HUES64 (cell line): ENCODE results near the gene FSTL3.

Experiments
- H3K27ac ChIP-seq: 2 replicates; pipeline ENCODE4 v1.7.0; 2013; ENCODE audit warnings: low read depth, low read length, inconsistent platforms
- H3K27me3 ChIP-seq: 2 replicates; pipeline ENCODE4 v1.6.1; 2013; ENCODE audit warnings: mild to moderate bottlenecking, low read length; ENCODE audit not compliant: insufficient read depth
- H3K36me3 ChIP-seq: 2 replicates; pipeline ENCODE4 v1.6.1; 2013; ENCODE audit warnings: mild to moderate bottlenecking, low read length; ENCODE audit not compliant: insufficient read depth
- H3K4me1 ChIP-seq: 2 replicates; pipeline ENCODE4 v1.6.1; 2013; ENCODE audit warnings: mild to moderate bottlenecking, low read length, moderate library complexity; ENCODE audit not compliant: insufficient read depth
- H3K4me3 ChIP-seq: 2 replicates; pipeline ENCODE4 v1.5.1; 2013; ENCODE audit warnings: mild to moderate bottlenecking, low read length, moderate library complexity
- H3K9ac ChIP-seq: 2 replicates; pipeline ENCODE4 v1.6.1; 2013; ENCODE audit warnings: mild to moderate bottlenecking, low read depth, low read length
- H3K9me3 ChIP-seq: 2 replicates; pipeline ENCODE4 v1.6.1; 2013; ENCODE audit warnings: low read depth, low read length; ENCODE audit not compliant: insufficient read depth
- WGBS: fragments of 150-250, 120-280 bp; methylation state at CpG from one replicate; pipeline ENCODE4 v1.1.7; 2013; ENCODE audit warnings: missing lambda C conversion rate; 5-methylcytosine and 5-hydroxymethylcytosine counted together

The FSTL3 gene

GRCh38 chr19:646779-647565 is 29.2 kb upstream of the FSTL3 start:
- H3K27me3 ChIP-seq, result no peaks in the 10 kb centered on the region
- WGBS, result 96% methylated on average over 47 of the region's 48 CpGs
- H3K36me3 ChIP-seq, result peaks cover 61% of the 10 kb centered on the region
- H3K9ac ChIP-seq, result no peak overlapping the region
- no peak overlapping the region for H3K4me3 ChIP-seq
- H3K4me1 ChIP-seq, result no peaks in the 10 kb centered on the region
- no peaks in the 10 kb centered on the region for H3K9me3 ChIP-seq
- H3K27ac ChIP-seq, result no peak overlapping the region

DNA sequence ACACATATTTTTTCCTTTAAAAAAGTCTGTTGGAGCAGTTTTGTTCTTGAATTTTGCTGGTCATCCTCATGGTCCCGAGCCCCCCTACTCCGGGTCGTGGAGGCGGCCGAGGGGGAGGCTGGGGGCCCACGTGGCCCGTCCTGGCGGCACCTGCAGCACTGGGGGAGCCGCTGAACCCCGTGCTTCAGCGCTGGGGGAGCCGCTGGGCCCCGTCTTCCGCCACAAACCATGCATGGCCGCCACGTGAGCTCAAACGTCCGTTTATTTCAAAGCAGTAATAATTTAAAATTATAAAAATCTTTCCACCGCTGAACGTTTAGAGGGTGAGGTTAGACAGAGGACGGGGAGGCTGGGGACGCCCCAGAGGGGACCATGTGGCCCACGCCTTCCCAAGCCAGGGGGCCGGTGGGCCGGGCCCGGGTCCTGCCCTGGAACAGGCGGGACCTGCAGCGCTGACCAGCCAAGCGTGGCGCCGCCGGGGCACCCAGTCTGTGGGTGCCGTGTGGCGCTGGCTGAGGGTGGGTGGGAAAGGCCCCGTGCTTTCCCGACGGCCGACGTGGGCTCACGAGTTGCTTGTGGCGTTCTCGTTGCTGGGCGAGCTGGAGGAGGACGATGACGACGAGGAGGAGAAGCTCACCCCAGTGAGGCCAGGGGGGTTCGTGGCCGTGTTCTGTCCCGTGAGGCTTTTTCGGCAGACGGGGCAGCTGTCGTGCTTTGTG is 28.5 kb upstream of the FSTL3 start:
- 97% methylated on average over 50 of the region's 52 CpGs for WGBS
- Histone ChIP-seq H3K27me3 (no peaks in the 10 kb centered on the region), H3K36me3 (peaks cover 69% of the 10 kb centered on the region), H3K4me3 (no peak overlapping the region), H3K9me3 (no peaks in the 10 kb centered on the region), H3K27ac (no peak overlapping the region), H3K9ac (no peak overlapping the region), H3K4me1 (no peaks in the 10 kb centered on the region)

GRCh38 chr19:648305-648704 is 27.9 kb upstream of the FSTL3 start:
- H3K27me3 ChIP-seq, result no peaks in the 10 kb centered on the region
- no peaks in the 10 kb centered on the region for H3K9me3 ChIP-seq
- no peak overlapping the region for H3K27ac ChIP-seq
- H3K4me3 ChIP-seq, result no peak overlapping the region
- 94% methylated on average over 29 of the region's 29 CpGs for WGBS
- H3K9ac ChIP-seq, result no peak overlapping the region
- H3K4me1 ChIP-seq, result no peaks in the 10 kb centered on the region
- H3K36me3 ChIP-seq, result peaks cover 74% of the 10 kb centered on the region

DNA sequence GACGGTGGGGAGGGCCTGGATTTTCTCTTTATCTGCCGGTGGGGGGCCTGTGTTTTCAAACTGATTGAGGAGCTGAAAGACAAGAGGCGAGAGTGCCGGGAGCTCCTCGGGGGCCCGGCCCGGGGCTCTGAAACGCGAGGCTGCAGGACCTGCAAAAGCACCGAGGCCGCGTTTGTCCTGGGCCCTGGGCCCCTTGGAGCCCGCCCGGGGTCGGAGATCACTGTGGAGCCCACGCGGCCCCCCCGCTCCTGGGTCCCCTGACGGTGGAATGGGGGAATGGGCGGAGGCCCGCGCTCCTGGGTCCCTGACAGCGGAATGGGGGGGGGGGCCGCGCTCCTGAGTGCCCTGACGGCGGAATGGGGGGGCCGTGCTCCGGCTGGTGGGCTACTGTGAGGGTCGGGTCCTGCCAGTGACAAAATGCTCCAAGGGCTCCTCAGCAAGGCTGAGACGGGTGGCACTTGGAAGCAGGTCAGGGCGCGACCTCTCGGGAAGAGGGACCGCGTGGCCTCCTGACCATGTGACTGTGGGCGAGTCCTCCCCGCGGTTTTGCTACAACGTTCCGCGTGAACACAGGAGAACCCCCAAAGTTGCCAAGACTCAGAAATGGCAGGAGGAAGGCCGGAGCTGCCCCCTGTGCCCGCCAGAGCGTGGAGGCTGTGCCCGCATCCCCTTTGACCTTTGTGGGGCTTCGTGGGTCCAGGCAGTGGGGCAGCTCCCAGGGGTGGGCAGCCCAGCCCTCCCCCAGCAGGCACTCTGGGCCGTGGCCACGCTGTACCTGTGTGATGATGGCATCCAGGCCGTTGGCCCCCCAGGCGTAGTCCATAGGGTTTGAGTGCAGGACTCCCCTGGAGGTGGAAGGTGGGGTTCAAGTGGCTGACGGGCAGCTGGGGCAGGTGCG is 27.0 kb upstream of the FSTL3 start:
- 95% methylated on average over 53 of the region's 53 CpGs for WGBS
- no peak overlapping the region for H3K9ac ChIP-seq

DNA sequence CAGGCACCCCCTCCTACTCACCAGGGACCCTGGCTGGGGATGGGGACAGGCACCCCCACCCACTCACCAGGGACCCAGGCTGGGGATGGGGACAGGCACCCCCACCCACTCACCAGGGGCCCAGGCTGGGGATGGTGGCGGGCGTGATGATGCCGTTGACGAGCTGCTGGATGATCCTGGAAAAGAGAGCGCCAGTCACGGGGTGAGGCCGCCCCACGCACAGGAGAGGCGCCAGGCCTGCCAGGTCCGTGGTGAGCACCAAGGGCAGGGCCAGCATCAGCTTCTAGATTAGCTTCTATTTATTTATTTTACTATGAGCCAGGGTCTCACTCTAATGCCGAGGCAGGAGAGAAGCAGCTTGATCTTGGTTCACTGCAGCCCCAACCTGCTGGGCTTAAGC is 26.1 kb upstream of the FSTL3 start:
- Histone ChIP-seq H3K27ac (no peak overlapping the region), H3K4me3 (no peak overlapping the region), H3K9me3 (no peaks in the 10 kb centered on the region), H3K27me3 (no peaks in the 10 kb centered on the region), H3K9ac (no peak overlapping the region), H3K4me1 (no peaks in the 10 kb centered on the region), H3K36me3 (peaks cover 76% of the 10 kb centered on the region)
- WGBS, result 94% methylated on average over 11 of the region's 11 CpGs

More for the DNA sequence above, 27.0 kb upstream of the FSTL3 start:
- no peak overlapping the region for H3K27ac ChIP-seq
- no peaks in the 10 kb centered on the region for H3K9me3 ChIP-seq
- no peaks in the 10 kb centered on the region for H3K4me1 ChIP-seq
- no peaks in the 10 kb centered on the region for H3K27me3 ChIP-seq
- no peak overlapping the region for H3K4me3 ChIP-seq
- H3K36me3 ChIP-seq, result peaks cover 82% of the 10 kb centered on the region

GRCh38 chr19:651114-651818 is 24.9 kb upstream of the FSTL3 start:
- peaks cover 68% of the 10 kb centered on the region for H3K36me3 ChIP-seq
- H3K9ac ChIP-seq, result no peak overlapping the region
- no peaks in the 10 kb centered on the region for H3K9me3 ChIP-seq
- H3K27me3 ChIP-seq, result no peaks in the 10 kb centered on the region
- H3K4me3 ChIP-seq, result no peak overlapping the region
- H3K4me1 ChIP-seq, result no peaks in the 10 kb centered on the region
- H3K27ac ChIP-seq, result no peak overlapping the region
- 96% methylated on average over 58 of the region's 58 CpGs for WGBS

DNA sequence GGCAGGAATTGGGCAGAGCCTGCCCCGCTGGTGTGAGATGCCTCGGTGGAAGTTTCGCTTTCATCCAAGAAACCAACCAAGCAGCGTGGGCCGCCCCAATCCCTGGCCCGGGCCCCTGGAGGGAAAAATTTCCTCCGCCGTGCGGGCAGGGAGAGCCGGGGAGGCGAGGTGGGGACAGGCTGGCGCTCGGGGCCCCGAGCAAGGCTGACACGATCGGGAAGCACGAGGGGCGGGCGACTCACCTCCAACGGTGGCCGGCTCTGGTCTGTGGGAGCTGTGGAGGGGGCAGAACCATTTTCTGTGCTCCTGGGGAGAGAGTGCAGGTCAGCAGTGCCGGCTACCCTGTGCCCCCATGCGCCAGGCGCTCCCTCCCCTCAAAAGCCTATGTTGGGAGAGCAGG is 24.2 kb upstream of the FSTL3 start:
- H3K9me3 ChIP-seq, result no peaks in the 10 kb centered on the region
- H3K27me3 ChIP-seq, result no peaks in the 10 kb centered on the region
- H3K4me1 ChIP-seq, result no peaks in the 10 kb centered on the region
- no peak overlapping the region for H3K4me3 ChIP-seq
- 91% methylated on average over 24 of the region's 24 CpGs for WGBS
- H3K36me3 ChIP-seq, result peaks cover 61% of the 10 kb centered on the region
- no peak overlapping the region for H3K27ac ChIP-seq
- H3K9ac ChIP-seq, result no peak overlapping the region; the same call in 1 of the 2 replicates

DNA sequence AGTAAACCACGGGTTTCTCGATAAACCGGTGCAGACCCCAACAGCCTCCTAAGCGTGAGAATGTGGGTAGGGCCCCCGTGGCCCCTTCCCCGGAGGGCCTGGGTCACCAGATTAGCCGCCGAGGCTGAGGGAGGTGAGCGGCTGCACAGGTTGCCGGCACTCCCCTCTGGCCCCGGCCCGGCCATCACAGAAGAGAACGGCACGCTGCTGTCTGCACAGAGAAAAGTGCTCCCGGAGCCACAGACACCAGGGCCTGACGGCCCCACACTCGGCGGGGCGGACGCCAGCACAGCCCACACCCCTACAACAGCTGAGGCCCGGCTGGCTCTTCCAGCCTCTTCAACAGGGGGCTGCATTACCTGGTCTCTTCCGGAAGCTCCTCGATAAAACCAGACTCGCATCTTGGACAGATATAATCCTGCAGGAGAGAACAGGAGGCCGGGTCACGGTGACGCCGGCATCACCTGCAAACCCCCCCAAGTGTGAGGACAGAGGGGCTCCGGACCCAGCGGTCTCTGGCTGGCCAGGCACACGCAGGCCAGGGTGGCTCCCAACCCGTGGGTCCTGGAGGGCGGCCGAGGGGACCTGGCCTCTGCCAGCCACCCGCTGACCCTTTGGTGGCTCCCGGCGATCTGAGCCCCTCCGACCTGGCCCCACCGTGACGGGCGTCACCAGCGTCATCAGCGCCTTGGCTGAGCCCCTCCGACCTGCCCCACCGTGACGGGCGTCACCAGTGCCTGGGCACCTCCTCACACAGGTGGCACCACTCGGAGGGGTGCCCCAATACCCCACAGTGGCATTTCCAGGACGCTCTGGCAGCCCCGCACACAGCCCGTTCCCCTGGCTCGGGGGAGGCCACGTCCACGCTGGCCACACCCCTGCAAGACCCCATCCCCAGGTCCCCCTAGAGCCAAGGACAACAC is 23.5 kb upstream of the FSTL3 start:
- Histone ChIP-seq H3K4me1 (no peaks in the 10 kb centered on the region), H3K9ac (no peak overlapping the region), H3K9me3 (no peaks in the 10 kb centered on the region), H3K27ac (no peak overlapping the region), H3K27me3 (no peaks in the 10 kb centered on the region), H3K36me3 (peaks cover 57% of the 10 kb centered on the region), H3K4me3 (no peak overlapping the region)
- WGBS, result 95% methylated on average over 54 of the region's 54 CpGs

- H3K4me3 ChIP-seq, result no peak overlapping the region
- H3K9ac ChIP-seq, result no peak overlapping the region
- H3K27me3 ChIP-seq, result no peaks in the 10 kb centered on the region
- no peaks in the 10 kb centered on the region for H3K4me1 ChIP-seq
- peaks cover 51% of the 10 kb centered on the region for H3K36me3 ChIP-seq
- no peak overlapping the region for H3K27ac ChIP-seq
- H3K9me3 ChIP-seq, result no peaks in the 10 kb centered on the region
- 96% methylated on average over 17 of the region's 17 CpGs for WGBS
Observed at GRCh38 chr19:653425-653824, 22.8 kb upstream of the FSTL3 start.

DNA sequence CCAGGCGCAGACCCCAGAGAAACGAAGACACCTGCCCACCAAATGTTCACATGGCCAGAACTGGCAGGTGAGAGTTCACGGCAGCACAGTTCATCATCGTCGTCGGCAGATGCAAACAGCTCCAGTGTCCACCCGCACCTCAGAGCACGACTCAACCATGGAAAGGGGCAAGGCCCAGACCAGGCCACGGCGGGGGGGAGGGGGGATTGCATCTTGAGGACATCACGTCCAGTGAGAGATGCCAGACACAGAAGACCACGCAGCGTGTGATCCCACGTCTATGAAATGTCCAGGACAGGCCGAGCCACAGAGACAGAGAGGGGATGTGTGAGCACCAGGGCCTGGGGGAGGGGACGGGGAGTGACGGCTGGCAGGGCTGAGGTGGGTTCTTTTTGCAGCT is 20.5 kb upstream of the FSTL3 start:
- H3K9me3 ChIP-seq, result no peaks in the 10 kb centered on the region
- H3K9ac ChIP-seq, result no peak overlapping the region
- no peak overlapping the region for H3K27ac ChIP-seq
- no peaks in the 10 kb centered on the region for H3K27me3 ChIP-seq
- WGBS, result 96% methylated on average over 17 of the region's 17 CpGs
- peaks cover 40% of the 10 kb centered on the region for H3K36me3 ChIP-seq
- H3K4me3 ChIP-seq, result no peak overlapping the region
- H3K4me1 ChIP-seq, result no peaks in the 10 kb centered on the region
